HFFc6 (cell line): Measurements from ENCODE around the gene KCNMA1. TPM values are rescaled to one million over a fixed set of nuclear protein-coding genes. Genes with fewer than 3 reads are reported as not detected.

ENCODE experiments used
- DNase-seq: peaks from one replicate; pipeline ENCODE4 v3.0.0-alpha.2; 2018
- H3K27ac Mint-ChIP-seq: 2 replicates; pipeline ENCODE4 v1.8.0; 2020; ENCODE audit warnings: mild to moderate bottlenecking, mixed read lengths
- H3K27me3 Mint-ChIP-seq: 2 replicates; pipeline ENCODE4 v1.8.0; 2021; ENCODE audit warnings: mild to moderate bottlenecking, moderate library complexity, mixed read lengths; ENCODE audit not compliant: insufficient read depth
- H3K36me3 Mint-ChIP-seq: 2 replicates; pipeline ENCODE4 v1.8.0; 2021; ENCODE audit warnings: low read depth, mixed read lengths
- H3K4me1 Mint-ChIP-seq: 2 replicates; pipeline ENCODE4 v1.8.0; 2020; ENCODE audit warnings: low read depth, mixed read lengths
- H3K4me3 Mint-ChIP-seq: 2 replicates; pipeline ENCODE4 v1.8.0; 2020; ENCODE audit warnings: mild to moderate bottlenecking, moderate library complexity, mixed read lengths
- H3K9me3 Mint-ChIP-seq: 2 replicates; pipeline ENCODE4 v1.8.0; 2020; ENCODE audit warnings: mild to moderate bottlenecking, mixed read lengths
- total RNA-seq, 6 experiments: library from RNA; stranded (reverse); fragmentation: NEBNext Ultra II Directional; extraction: Animal tissue kit (Norgen Biotek cat#: 25700); gene quantifications; 2 replicates in 1 of 6; 3 replicates in 5 of 6; pipeline ENCODE4 v1.2.3, GENCODE V29; 2021
- TF ChIP-seq, protein P1 (sequence below): fragments of 200-600 bp; sonication (generic); IDR thresholded peaks from 2 replicates; pipeline ENCODE4 v1.5.0; 2021; ENCODE audit warnings: antibody characterized with exemption, mild to moderate bottlenecking

KCNMA1 gene
- total RNA-seq, 6 experiments from 2014 or later: 87.1 to 191 (median 93.5) TPM

DNA sequence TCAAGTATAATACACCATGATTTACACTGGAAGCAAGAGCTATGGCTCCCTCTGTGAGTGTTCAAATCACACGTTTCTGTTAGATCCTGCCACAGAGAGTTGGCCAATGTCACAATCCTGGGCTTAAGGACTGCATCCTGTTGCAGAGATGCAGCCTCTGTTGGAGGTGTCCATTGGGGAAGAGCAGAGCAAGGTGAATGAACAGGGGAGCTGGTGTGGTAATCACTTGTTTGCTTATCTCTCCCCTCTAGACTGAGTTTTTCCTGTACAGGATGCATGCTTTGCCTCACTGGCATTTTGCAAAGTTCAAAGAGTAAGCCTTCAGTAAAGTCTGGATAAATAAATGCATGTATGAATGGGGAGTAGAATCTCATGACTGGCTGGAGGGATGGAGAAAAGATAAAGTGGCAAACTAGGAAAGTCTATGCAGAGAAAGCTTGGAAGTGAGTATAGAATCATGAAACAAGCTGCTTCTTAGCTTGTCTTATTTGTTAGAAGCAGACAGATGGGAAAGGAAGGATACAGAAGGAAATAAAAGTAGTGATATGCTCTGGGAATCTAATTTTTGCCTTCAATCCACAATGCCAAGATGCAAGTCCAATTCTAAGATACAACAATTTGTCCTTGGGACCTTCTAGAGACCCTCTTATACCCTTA is 605.9 kb downstream of the KCNMA1 start:
- no peaks in the 10 kb centered on the region for H3K9me3 Mint-ChIP-seq
- TF ChIP-seq, protein P1, sequence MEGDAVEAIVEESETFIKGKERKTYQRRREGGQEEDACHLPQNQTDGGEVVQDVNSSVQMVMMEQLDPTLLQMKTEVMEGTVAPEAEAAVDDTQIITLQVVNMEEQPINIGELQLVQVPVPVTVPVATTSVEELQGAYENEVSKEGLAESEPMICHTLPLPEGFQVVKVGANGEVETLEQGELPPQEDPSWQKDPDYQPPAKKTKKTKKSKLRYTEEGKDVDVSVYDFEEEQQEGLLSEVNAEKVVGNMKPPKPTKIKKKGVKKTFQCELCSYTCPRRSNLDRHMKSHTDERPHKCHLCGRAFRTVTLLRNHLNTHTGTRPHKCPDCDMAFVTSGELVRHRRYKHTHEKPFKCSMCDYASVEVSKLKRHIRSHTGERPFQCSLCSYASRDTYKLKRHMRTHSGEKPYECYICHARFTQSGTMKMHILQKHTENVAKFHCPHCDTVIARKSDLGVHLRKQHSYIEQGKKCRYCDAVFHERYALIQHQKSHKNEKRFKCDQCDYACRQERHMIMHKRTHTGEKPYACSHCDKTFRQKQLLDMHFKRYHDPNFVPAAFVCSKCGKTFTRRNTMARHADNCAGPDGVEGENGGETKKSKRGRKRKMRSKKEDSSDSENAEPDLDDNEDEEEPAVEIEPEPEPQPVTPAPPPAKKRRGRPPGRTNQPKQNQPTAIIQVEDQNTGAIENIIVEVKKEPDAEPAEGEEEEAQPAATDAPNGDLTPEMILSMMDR: no peak
- no peak overlapping the region for H3K4me3 Mint-ChIP-seq
- no peak overlapping the region for H3K27ac Mint-ChIP-seq
- H3K36me3 Mint-ChIP-seq: no peaks in the 10 kb centered on the region; the same call in 1 of the 2 replicates
- no peak for DNase-seq
- H3K4me1 Mint-ChIP-seq: peaks cover 9% of the 10 kb centered on the region
- H3K27me3 Mint-ChIP-seq: no peaks in the 10 kb centered on the region

DNA sequence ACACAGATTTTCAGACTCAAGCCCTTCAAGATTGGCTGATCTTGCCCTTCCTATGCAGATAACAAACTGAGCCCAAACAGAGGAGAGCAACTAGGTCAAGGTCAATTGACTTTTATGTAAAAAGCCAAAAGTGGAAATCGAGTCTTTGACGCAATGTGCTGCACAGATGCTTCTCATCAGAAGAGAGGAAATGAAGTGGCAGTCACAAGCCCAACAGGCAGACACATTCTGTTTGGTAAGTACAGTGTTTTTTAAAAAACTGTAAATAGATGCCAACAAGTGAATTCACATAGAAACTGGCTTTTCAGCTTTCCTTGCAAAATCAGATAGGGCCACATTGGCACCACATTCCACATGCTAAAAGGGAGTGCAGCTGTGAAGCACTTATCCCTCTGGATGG is 606.6 kb downstream of the KCNMA1 start:
- Mint-ChIP-seq H3K4me3 (no peak overlapping the region), H3K36me3 (no peaks in the 10 kb centered on the region; the same call in 1 of the 2 replicates), H3K4me1 (peaks cover 9% of the 10 kb centered on the region), H3K27me3 (no peaks in the 10 kb centered on the region), H3K27ac (no peak overlapping the region), H3K9me3 (no peaks in the 10 kb centered on the region)
- TF ChIP-seq, protein P1: no peak
- DNase-seq: no peak

DNA sequence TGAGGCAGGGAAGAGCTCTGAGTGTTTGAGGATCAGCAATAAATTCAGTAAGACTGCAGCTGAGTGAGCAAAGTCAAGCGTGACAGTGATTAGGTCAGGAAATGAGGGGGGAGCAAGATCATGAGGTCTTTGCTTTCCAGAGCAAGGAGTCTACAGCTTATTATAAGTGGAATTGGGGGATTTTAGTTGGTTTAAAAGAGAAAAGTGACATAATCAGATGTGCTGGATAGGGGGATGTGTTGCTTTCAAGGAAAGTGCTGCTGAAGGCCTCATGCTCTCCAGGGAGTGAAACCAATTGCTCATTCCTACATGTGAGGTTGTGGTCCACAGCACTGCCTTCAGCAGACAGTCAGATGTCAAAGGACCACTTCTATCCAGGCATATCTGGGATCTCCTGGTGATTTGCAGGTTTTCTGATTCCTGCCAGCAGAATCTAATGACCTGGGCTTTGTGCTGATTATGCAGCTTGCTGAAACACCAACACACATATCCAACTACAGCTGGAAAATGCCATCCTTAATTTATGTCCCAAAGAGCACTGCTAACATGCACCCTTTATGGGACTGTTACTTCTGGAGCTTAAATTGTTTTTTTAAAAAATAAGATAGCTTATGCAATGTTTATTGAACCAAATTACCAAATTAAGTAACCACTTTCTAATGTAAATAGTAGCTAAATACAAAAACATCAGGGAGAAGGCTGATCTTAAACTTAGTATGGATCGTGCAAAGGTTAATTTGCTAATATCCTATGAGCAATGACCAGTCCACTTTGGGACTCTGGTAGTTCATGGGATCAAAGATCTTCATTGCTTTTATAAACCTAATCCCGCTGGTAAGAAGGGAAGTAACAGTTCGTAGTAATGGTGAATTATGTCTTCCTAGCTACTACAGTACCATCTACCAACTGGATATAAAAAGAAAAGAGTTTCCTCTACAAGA is 607.6 kb downstream of the KCNMA1 start:
- Mint-ChIP-seq H3K27ac (no peak overlapping the region; the same call in 1 of the 2 replicates), H3K4me1 (peaks cover 9% of the 10 kb centered on the region), H3K27me3 (no peaks in the 10 kb centered on the region), H3K9me3 (no peaks in the 10 kb centered on the region), H3K4me3 (no peak overlapping the region), H3K36me3 (no peaks in the 10 kb centered on the region)
- DNase-seq: no peak
- TF ChIP-seq, protein P1: no peak

DNA sequence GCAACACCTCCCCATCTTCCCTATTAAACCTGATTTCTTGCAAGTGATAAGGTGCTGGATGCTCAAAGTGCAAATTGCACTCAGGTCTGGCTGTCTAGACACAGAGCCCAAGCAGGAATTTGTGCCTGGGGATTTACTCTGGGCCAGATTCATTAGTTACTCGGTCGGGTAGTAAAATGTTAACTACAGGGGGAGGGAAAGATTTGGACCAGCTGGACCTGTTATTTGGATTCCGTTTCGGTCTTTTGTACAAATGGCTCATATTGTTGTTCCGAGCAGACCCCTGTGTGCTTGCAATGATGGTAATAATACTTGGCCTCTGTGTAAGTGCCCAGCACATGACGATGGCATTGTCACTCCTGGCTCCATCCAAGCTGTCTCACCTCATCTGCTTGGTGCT is 609.6 kb downstream of the KCNMA1 start:
- H3K9me3 Mint-ChIP-seq: no peaks in the 10 kb centered on the region
- peaks cover 4% of the 10 kb centered on the region; the same call in 1 of the 2 replicates for H3K36me3 Mint-ChIP-seq
- no peaks in the 10 kb centered on the region; the same call in 1 of the 2 replicates for H3K27me3 Mint-ChIP-seq
- no peak overlapping the region for H3K27ac Mint-ChIP-seq
- peaks cover 9% of the 10 kb centered on the region for H3K4me1 Mint-ChIP-seq
- no peak for DNase-seq
- no peak overlapping the region for H3K4me3 Mint-ChIP-seq
- TF ChIP-seq, protein P1: no peak

DNA sequence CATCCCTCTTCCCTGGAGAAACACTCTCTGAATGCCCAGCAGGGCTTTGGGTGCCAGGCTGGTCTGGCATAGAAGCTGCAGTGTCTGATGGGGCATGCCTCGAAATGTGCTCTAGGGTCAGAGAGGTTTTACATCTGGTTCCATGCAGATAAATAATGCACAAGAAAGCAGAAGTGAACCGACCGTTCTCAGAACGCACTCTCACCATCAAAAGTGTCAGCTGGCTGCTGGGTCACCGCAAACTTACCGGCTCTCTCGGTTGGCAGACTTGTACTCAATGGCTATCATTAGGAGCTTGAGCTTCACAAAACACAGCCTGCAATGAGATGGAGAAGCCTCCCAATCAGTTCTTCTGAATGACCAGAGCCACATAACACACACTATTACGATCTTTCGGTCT is 610.0 kb downstream of the KCNMA1 start:
- peaks cover 9% of the 10 kb centered on the region for H3K4me1 Mint-ChIP-seq
- TF ChIP-seq, protein P1: no peak
- no peak for DNase-seq
- H3K27ac Mint-ChIP-seq: no peak overlapping the region
- H3K4me3 Mint-ChIP-seq: no peak overlapping the region
- H3K27me3 Mint-ChIP-seq: no peaks in the 10 kb centered on the region; the same call in 1 of the 2 replicates
- peaks cover 7% of the 10 kb centered on the region; the same call in 1 of the 2 replicates for H3K36me3 Mint-ChIP-seq
- no peaks in the 10 kb centered on the region for H3K9me3 Mint-ChIP-seq
